Spinal cord (tissue), 10 donors: Measurements from ENCODE around the gene ARHGEF35. TPM values are rescaled to one million over a fixed set of nuclear protein-coding genes. Genes with fewer than 3 reads are reported as not detected.
"Not testable (repeated sequence)": the region's sequence is repeated elsewhere in the genome, so short reads cannot be mapped to it uniquely, and the experiment has no call there.

ENCODE experiments used
- DNase-seq, 6 donors: peaks; one replicate each; pipeline versions ENCODE4 v3.0.0 to v3.0.0-alpha.2; 2013 to 2015; ENCODE audit warnings: low spot score in 6 of 6, low read depth in 4 of 6
- H3K27ac ChIP-seq: one replicate; pipeline ENCODE4 v1.5.1; 2013; ENCODE audit warnings: low read depth, low read length, control low read depth
- H3K27me3 ChIP-seq: one replicate; pipeline ENCODE4 v1.6.1; 2013; ENCODE audit warnings: low read length; ENCODE audit not compliant: control insufficient read depth, insufficient read depth
- H3K36me3 ChIP-seq: one replicate; pipeline ENCODE4 v1.6.1; 2013; ENCODE audit warnings: low read length; ENCODE audit not compliant: control insufficient read depth, insufficient read depth
- H3K4me1 ChIP-seq: one replicate; pipeline ENCODE4 v1.6.1; 2013; ENCODE audit warnings: low read length; ENCODE audit not compliant: control insufficient read depth, insufficient read depth
- H3K4me3 ChIP-seq: one replicate; pipeline ENCODE4 v1.5.1; 2013; ENCODE audit warnings: low read depth, low read length, control low read depth
- H3K9me3 ChIP-seq: one replicate; pipeline ENCODE4 v1.6.1; 2013; ENCODE audit warnings: low read length; ENCODE audit not compliant: control insufficient read depth, insufficient read depth
- whole genome bisulfite sequencing: methylation state at CpG from one replicate; pipeline ENCODE4 v1.1.5; 2013; ENCODE audit warnings: missing lambda C conversion rate; ENCODE audit not compliant: insufficient coverage; 5-methylcytosine and 5-hydroxymethylcytosine counted together
- long read RNA-seq, 4 donors: transcript quantifications; one replicate each; lab custom pipeline, GENCODE V29; 2026
- polyA plus RNA-seq, 2 donors: library from polyadenylated mRNA; unstranded; fragments of 120-200 nt; gene quantifications; one replicate each; pipeline ENCODE4 v1.2.1, GENCODE V29; 2013; ENCODE audit not compliant: insufficient read length in 2 of 2
- total RNA-seq, 2 donors: library from RNA; depleted of rRNA in 1 of 2; stranded (reverse); fragments of 120-200 nt in 1 of 2; fragments of >200 nt in 1 of 2; gene quantifications; one replicate each; pipeline versions ENCODE4 v1.2.3 to v1.2.4, GENCODE V29; 2013 to 2014
- donor health status: healthy.

The ARHGEF35 gene
- total RNA-seq: 1 to 10 TPM; 2.0 to 2.6 TPM
- polyA plus RNA-seq: 1 to 10 TPM in 1 of 2 donors, under 1 TPM in 1; 0.89 to 1.2 TPM
- long read RNA-seq, donor 1: 0 reads
- long read RNA-seq, donor 2: 0 reads
- long read RNA-seq, donor 3: 0 reads
- long read RNA-seq, donor 4, transcript ARHGEF35-201 (2 exons, 2,431 nt): major isoform, 7 of 7 reads
- long read RNA-seq, donor 4, partial matches to known transcripts: 0 of 7 reads
- long read RNA-seq, donor 4, other reads (novel, unspliced or antisense): 0 of 7 reads

DNA sequence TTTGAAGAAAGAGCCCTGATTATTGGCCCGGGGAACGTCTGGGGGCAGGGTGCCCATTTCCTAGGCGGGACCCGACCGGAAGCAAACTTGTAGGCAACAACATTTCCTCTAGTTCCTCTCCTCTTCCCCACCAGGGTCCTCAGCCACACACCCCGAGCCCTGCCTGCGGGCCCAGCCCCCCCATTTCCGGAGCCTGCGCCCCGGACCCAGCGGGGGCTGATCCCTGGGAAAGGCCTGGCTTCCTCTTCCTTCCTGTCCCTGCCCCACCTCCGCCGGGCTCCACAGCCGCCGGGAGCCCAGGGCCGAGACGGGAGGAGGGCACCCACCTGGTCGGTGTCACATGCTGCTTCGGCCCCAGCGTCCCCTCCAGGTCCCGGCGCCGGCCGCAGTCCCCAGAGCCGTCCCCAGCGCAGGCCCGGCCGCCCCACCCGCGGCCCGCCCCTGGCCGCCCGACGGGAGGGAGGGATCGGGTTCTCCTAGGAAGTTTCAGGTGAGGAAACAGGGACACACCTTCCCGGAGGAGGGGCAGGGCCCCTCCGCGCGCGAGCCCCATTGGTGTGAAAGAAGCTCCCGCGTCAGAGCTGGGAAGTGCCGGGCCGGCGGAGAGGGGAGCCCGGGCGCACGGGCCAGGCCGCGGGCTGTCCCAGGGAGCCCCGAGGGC lies at the start of gene ARHGEF35:
Gene ARHGEF35 (minus strand): TSS at position 622 of the 661 bp plus-strand sequence. CDS start 7,450 bp downstream, outside the sequence.
- not testable (repeated sequence) for H3K9me3 ChIP-seq, H3K36me3 ChIP-seq, H3K27me3 ChIP-seq, DNase-seq, H3K4me1 ChIP-seq, H3K4me3 ChIP-seq, H3K27ac ChIP-seq
- WGBS: no CpG with 5 or more reads among the region's 51 CpGs

- H3K27ac ChIP-seq, H3K4me1 ChIP-seq, DNase-seq, H3K9me3 ChIP-seq, H3K27me3 ChIP-seq, H3K4me3 ChIP-seq, H3K36me3 ChIP-seq: not testable (repeated sequence)
- WGBS: no CpG with 5 or more reads among the region's 2 CpGs
Observed at GRCh38 chr7:144245372-144245771, 49.7 kb upstream of the ARHGEF35 start.

- H3K9me3 ChIP-seq, H3K27ac ChIP-seq, DNase-seq, H3K27me3 ChIP-seq, H3K4me3 ChIP-seq, H3K4me1 ChIP-seq, H3K36me3 ChIP-seq: not testable (repeated sequence)
- no CpG with 5 or more reads among the region's 2 CpGs for WGBS
Observed at GRCh38 chr7:144239365-144239764, 43.7 kb upstream of the ARHGEF35 start, which contains the start of gene OR2A42. OR2A42 (minus strand) TSS chr7:144239605; CDS start chr7:144232843, 6,762 bp downstream.

- not testable (repeated sequence) for H3K27me3 ChIP-seq, H3K4me1 ChIP-seq, H3K36me3 ChIP-seq, H3K9me3 ChIP-seq, H3K27ac ChIP-seq, H3K4me3 ChIP-seq
- 40% methylated on average over 1 of the region's 2 CpGs for WGBS
- peak in 1 of 6 donors; percentile 17 for DNase-seq
Observed at GRCh38 chr7:144238530-144239082, 43.0 kb upstream of the ARHGEF35 start.

GRCh38 chr7:144233039-144233438 lies 37.4 kb upstream of the ARHGEF35 start:
- not testable (repeated sequence) for H3K4me3 ChIP-seq, H3K27ac ChIP-seq, H3K9me3 ChIP-seq, H3K27me3 ChIP-seq, DNase-seq, H3K36me3 ChIP-seq, H3K4me1 ChIP-seq
- WGBS: no CpG with 5 or more reads among the region's 1 CpG

DNA sequence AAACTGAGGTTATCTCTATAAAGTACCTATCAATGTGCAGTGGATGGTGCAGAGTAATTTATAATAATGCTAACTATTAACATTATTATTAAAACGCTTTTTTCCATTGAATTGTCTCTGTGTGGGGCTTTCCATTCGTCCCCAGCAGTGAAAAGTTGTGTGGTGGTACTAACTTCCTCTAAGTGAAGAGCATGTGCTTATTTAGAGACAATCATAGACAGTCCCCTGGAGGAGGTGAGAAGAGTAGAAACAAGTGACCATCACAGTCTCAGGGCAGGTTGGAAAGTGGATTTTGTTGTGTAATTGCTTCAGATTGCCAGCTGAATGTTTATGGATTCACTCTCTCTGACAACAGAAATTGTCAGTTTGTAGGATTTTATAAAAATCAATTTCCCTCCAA lies 35.4 kb upstream of the ARHGEF35 start:
- H3K4me3 ChIP-seq, H3K36me3 ChIP-seq, H3K27ac ChIP-seq, DNase-seq, H3K9me3 ChIP-seq, H3K4me1 ChIP-seq, H3K27me3 ChIP-seq: not testable (repeated sequence)
- no CpG with 5 or more reads among the region's 2 CpGs for WGBS

DNA sequence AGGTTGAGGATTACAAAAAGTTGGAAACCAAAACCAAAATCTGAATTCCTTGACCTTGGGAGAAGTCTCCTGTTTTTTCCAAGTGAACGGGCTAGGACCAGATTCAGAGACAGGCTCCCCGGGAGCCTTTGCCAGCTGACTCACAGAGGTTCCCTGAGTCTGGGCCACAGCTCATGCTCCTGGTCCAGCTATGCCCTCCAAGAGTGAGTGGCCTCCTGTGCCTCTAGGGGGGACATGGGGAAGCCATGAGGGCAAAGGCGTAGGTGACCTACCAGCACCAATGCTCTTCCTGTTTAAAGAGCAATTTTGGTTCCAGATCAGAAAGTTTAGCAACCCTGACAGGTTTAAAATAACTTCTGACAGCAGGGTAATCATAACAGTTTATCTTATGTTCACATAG lies 33.2 kb upstream of the ARHGEF35 start:
- WGBS: no CpG with 5 or more reads among the region's 3 CpGs
- not testable (repeated sequence) for DNase-seq, H3K9me3 ChIP-seq, H3K4me1 ChIP-seq, H3K27me3 ChIP-seq, H3K27ac ChIP-seq, H3K36me3 ChIP-seq, H3K4me3 ChIP-seq

DNA sequence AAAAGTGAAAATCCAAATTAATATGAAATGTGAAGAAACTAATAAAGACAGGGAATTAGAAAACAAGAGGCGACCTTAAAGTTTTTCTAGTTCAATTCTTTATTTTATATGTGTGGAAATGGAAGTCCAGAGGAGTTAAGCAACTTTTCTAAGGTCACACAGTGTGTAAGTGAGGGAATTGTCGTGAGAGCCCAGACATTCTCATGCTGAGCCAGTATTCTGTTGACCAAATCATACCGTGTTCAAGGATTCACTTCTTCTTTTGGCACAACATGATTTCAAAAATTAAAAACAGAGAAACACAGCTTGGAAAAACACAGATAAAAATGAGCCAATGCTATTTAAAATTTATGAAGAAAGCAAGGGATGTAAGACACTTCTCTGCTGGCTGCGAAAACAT lies 31.2 kb upstream of the ARHGEF35 start:
- DNase-seq: peak in 1 of 6 donors; percentile 1
- no CpG with 5 or more reads among the region's 4 CpGs for WGBS

DNA sequence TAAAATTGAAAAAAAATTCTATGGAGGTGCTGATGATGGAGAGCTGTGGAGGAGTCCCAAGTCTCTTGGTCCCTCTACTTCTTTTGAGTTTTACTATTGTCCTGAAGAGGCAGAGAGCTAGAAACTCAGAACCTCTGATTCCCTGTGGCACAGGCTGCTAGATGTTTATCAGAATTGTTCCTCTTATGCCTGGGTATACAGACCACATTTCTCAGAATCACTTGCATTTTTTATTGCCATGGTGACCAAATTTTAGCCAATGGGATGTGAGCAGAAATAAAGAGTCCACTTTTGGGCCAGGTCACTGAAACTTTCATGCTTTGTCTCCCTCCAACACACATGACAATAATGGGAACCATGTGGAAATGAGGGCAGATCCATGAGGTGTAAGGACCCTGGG lies 28.0 kb upstream of the ARHGEF35 start:
- not testable (repeated sequence) for H3K27ac ChIP-seq, H3K27me3 ChIP-seq, H3K4me3 ChIP-seq, H3K4me1 ChIP-seq, H3K36me3 ChIP-seq, DNase-seq, H3K9me3 ChIP-seq

More for the DNA sequence above, 31.2 kb upstream of the ARHGEF35 start:
- H3K27me3 ChIP-seq, H3K9me3 ChIP-seq, H3K4me3 ChIP-seq, H3K27ac ChIP-seq, H3K4me1 ChIP-seq, H3K36me3 ChIP-seq: not testable (repeated sequence)

DNA sequence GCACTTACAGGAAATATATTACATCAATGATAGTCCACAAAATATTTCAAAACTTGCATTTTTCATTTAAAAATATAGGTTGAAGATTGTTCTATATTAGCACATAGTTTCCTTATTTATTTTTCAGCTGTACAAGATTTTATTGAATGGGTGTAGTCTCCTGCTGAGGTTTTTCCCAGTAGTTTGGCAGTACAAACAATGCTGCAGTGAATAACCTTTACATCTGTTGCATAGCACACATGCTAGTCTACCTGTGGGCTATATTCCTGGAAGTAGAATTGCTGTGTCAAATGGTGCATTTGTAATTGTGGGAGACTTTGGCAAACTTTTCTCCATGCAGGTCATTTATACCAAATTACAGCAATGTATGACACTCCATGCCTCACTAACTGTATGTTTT lies 24.9 kb upstream of the ARHGEF35 start:
- H3K9me3 ChIP-seq, H3K4me3 ChIP-seq, H3K4me1 ChIP-seq, H3K36me3 ChIP-seq, H3K27ac ChIP-seq, H3K27me3 ChIP-seq, DNase-seq: not testable (repeated sequence)
